Neuronal stem cell (in vitro differentiated cells): ENCODE results near the gene AP5S1.

Source experiments
- DNase-seq: peaks from one replicate; pipeline ENCODE4 v3.0.0-alpha.2; 2013; ENCODE audit warnings: low spot score
- H2AFZ ChIP-seq: one replicate; pipeline ENCODE4 v1.6.1; 2013; ENCODE audit warnings: mild to moderate bottlenecking, low read length, inconsistent platforms
- H2AK5ac ChIP-seq: 2 replicates; pipeline ENCODE4 v1.6.1; 2013; ENCODE audit warnings: low read depth, mild to moderate bottlenecking, inconsistent platforms, low read length, moderate library complexity, mixed read lengths
- H2BK120ac ChIP-seq: 2 replicates; pipeline ENCODE4 v1.6.1; 2013; ENCODE audit warnings: low read depth, mild to moderate bottlenecking, inconsistent platforms, low read length, moderate library complexity, mixed read lengths
- H2BK12ac ChIP-seq: one replicate; pipeline ENCODE4 v1.6.1; 2013; ENCODE audit warnings: low read length, inconsistent platforms
- H2BK15ac ChIP-seq: 2 replicates; pipeline ENCODE4 v1.6.1; 2013; ENCODE audit warnings: mild to moderate bottlenecking, low read length, inconsistent platforms, mixed read lengths
- H2BK5ac ChIP-seq: one replicate; pipeline ENCODE4 v1.6.1; 2013; ENCODE audit warnings: inconsistent platforms, mild to moderate bottlenecking, low read length, moderate library complexity
- H3K14ac ChIP-seq: one replicate; pipeline ENCODE4 v1.6.1; 2013; ENCODE audit warnings: low read length, inconsistent platforms
- H3K18ac ChIP-seq: 2 replicates; pipeline ENCODE4 v1.6.1; 2013; ENCODE audit warnings: low read length, inconsistent platforms
- H3K23ac ChIP-seq: 2 replicates; pipeline ENCODE4 v1.6.1; 2013; ENCODE audit warnings: low read depth, mild to moderate bottlenecking, mixed read lengths, low read length, inconsistent platforms; ENCODE audit not compliant: poor library complexity
- H3K27ac ChIP-seq: replicated peaks from 3 replicates; pipeline ENCODE4 v1.5.1; 2013; ENCODE audit warnings: low read length, inconsistent platforms
- H3K27me3 ChIP-seq, 3 experiments: 2 replicates each; pipeline ENCODE4 v1.6.1; 2013; ENCODE audit warnings: low read length in 3 of 3, mild to moderate bottlenecking in 2 of 3, inconsistent platforms in 1 of 3, low read depth in 1 of 3, mixed read lengths in 1 of 3, moderate library complexity in 1 of 3; ENCODE audit not compliant: control insufficient read depth in 3 of 3, insufficient read depth in 3 of 3
- H3K36me3 ChIP-seq, 2 donors: replicated peaks in 1 of 2; 2 replicates each; pipeline ENCODE4 v1.6.1; 2013; ENCODE audit warnings: low read length in 2 of 2; ENCODE audit not compliant: control insufficient read depth in 2 of 2, insufficient read depth in 2 of 2
- H3K4ac ChIP-seq: 2 replicates; pipeline ENCODE4 v1.6.1; 2013; ENCODE audit warnings: inconsistent platforms, mild to moderate bottlenecking, low read length, moderate library complexity
- H3K4me1 ChIP-seq, 2 donors: 1 replicate in 1 of 2; 2 replicates in 1 of 2; pipeline ENCODE4 v1.6.1; 2013; ENCODE audit warnings: low read length in 2 of 2, low read depth in 1 of 2; ENCODE audit not compliant: control insufficient read depth in 2 of 2, insufficient read depth in 1 of 2
- H3K4me2 ChIP-seq: one replicate; pipeline ENCODE4 v1.6.1; 2013; ENCODE audit warnings: mild to moderate bottlenecking, low read length, inconsistent platforms; ENCODE audit not compliant: insufficient read depth, poor library complexity, severe bottlenecking
- H3K4me3 ChIP-seq, 2 donors: 2 replicates each; pipeline ENCODE4 v1.5.1; 2013; ENCODE audit warnings: low read length in 2 of 2, mild to moderate bottlenecking in 2 of 2, inconsistent platforms in 1 of 2, moderate library complexity in 1 of 2
- H3K79me1 ChIP-seq: one replicate; pipeline ENCODE4 v1.6.1; 2013; ENCODE audit warnings: low read depth, mild to moderate bottlenecking, inconsistent platforms, low read length, moderate library complexity
- H3K9ac ChIP-seq: one replicate; pipeline ENCODE4 v1.6.1; 2013; ENCODE audit warnings: mild to moderate bottlenecking, low read depth, low read length, inconsistent platforms; ENCODE audit not compliant: poor library complexity
- H3K9me3 ChIP-seq, 2 donors: replicated peaks in 1 of 2; 2 replicates each; pipeline versions ENCODE3 to v1.6.1; 2013; ENCODE audit warnings: low read length in 2 of 2, mild to moderate bottlenecking in 2 of 2, inconsistent platforms in 1 of 2, low read depth in 1 of 2, mixed read lengths in 1 of 2, moderate library complexity in 1 of 2; ENCODE audit not compliant: control insufficient read depth in 2 of 2, insufficient read depth in 1 of 2
- H4K8ac ChIP-seq: one replicate; pipeline ENCODE4 v1.6.1; 2013; ENCODE audit warnings: low read depth, mild to moderate bottlenecking, inconsistent platforms, low read length, moderate library complexity
- H4K91ac ChIP-seq: one replicate; pipeline ENCODE4 v1.6.1; 2013; ENCODE audit warnings: low read length, low read depth, mild to moderate bottlenecking, inconsistent platforms; ENCODE audit not compliant: poor library complexity
- WGBS, 2 donors: extraction: QIAGEN DNeasy Blood & Tissue Kit; methylation state at CpG; one replicate each; pipeline ENCODE4 v1.1.7; 2013; ENCODE audit warnings: missing lambda C conversion rate in 2 of 2, mixed read lengths in 1 of 2; ENCODE audit not compliant: insufficient read length in 2 of 2, insufficient replicate concordance in 1 of 2; ENCODE audit errors: extremely low coverage in 2 of 2; 5-methylcytosine and 5-hydroxymethylcytosine counted together

The AP5S1 gene

DNA sequence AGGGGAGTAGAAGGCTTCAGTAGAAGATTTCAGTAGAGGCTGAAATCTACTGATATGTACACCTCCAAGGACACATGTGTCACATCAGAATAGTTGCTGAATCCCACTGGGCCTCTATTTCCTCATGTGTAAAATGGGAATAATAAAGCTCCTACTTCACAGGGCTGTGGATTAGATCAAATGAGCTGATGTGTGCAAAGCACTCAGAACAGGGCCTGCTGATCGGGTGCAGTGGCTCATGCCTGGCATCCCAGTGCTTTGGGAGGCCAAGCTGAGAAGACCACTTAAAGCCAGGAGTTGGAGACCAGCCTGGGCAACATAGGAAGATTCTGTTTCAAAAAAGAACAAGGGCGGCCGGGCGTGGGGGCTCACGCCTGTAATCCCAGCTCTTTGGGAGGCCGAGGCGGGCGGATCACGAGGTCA is 8.1 kb upstream of the AP5S1 start:
- Histone ChIP-seq H3K18ac (no peak overlapping the region), H3K9me3 (no peaks in the 10 kb centered on the region), H4K91ac (no peak overlapping the region), H3K4ac (no peak overlapping the region), H3K79me1 (no peaks in the 10 kb centered on the region), H4K8ac (no peak overlapping the region), H2BK15ac (no peak overlapping the region), H3K27ac (no peak overlapping the region), H3K4me3 (no peak overlapping the region), H3K23ac (no peak overlapping the region), H3K9ac (no peak overlapping the region), H2BK12ac (no peak overlapping the region), H3K36me3 (no peaks in the 10 kb centered on the region), H3K14ac (no peak overlapping the region), H2AFZ (peak overlapping the region; percentile 84), H3K4me1 (peaks cover 7 to 11% of the 10 kb centered on the region in 2 donors), H3K4me2 (no peak overlapping the region), H2BK5ac (no peak overlapping the region), H2AK5ac (no peak overlapping the region), H2BK120ac (no peak overlapping the region), H3K27me3 (no peaks in the 10 kb centered on the region)
- no CpG with 5 or more reads among the region's 9 CpGs for WGBS, 2 donors
- no peak for DNase-seq

DNA sequence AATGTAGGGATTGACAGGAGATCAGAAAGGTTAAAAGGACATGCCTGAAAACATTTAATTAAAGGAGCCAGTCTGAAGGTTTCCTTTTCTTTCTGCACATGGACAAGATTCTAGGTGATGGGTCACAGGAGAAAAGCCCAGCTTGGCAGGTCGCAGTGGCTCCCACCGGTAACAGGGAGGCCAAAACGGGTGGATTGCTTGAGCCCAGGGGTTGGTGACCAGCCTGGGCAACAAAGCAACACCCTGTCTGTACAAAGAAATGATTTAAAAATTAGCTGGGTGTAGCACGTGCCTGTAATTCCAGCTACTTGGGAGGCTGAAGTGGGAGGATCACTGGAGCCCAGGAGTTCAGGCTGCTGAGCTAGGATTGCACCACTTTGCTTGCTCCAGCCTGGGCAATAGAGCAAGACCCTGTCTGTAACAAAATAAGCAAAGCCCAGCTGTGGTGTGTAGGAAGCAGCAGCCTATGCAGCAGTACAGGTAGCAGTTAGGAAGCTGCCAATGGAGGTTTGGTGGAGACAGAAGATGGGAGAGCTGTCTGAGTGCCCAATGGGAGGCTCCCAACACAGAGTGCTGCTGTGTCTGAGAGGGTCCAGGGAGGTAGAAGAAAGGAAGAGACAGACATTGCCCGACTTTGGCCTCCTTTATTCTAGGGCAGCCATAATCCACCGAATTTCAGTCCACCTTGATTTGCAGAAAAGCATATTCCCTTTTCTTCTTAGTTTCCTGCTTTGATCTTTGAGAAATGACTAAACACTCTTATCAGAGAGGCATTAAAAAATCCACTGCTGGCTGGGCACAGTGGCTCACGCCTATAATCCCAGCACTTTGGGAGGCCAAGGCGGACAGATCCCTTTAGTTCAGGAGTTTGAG is 7.1 kb upstream of the AP5S1 start:
- H3K4ac ChIP-seq = no peak overlapping the region
- H2BK120ac ChIP-seq = no peak overlapping the region
- H3K36me3 ChIP-seq = no peaks in the 10 kb centered on the region
- no peak overlapping the region for H4K8ac ChIP-seq
- H3K18ac ChIP-seq = no peak overlapping the region
- no peak overlapping the region for H2AK5ac ChIP-seq
- no peak overlapping the region for H3K4me3 ChIP-seq
- DNase-seq = no peak
- no peaks in the 10 kb centered on the region for H3K79me1 ChIP-seq
- H3K27me3 ChIP-seq = no peaks in the 10 kb centered on the region
- no peak overlapping the region for H2BK12ac ChIP-seq
- no peak overlapping the region for H3K9ac ChIP-seq
- H4K91ac ChIP-seq = no peak overlapping the region
- no peak overlapping the region for H2BK5ac ChIP-seq
- no peak overlapping the region for H2AFZ ChIP-seq
- H3K4me2 ChIP-seq = no peak overlapping the region
- peaks cover 4 to 11% of the 10 kb centered on the region in 2 donors for H3K4me1 ChIP-seq
- H3K27ac ChIP-seq = no peak overlapping the region
- WGBS, 2 donors = no CpG with 5 or more reads among the region's 8 CpGs
- H2BK15ac ChIP-seq = no peak overlapping the region
- H3K14ac ChIP-seq = no peak overlapping the region
- no peak overlapping the region for H3K23ac ChIP-seq
- H3K9me3 ChIP-seq = no peaks in the 10 kb centered on the region

DNA sequence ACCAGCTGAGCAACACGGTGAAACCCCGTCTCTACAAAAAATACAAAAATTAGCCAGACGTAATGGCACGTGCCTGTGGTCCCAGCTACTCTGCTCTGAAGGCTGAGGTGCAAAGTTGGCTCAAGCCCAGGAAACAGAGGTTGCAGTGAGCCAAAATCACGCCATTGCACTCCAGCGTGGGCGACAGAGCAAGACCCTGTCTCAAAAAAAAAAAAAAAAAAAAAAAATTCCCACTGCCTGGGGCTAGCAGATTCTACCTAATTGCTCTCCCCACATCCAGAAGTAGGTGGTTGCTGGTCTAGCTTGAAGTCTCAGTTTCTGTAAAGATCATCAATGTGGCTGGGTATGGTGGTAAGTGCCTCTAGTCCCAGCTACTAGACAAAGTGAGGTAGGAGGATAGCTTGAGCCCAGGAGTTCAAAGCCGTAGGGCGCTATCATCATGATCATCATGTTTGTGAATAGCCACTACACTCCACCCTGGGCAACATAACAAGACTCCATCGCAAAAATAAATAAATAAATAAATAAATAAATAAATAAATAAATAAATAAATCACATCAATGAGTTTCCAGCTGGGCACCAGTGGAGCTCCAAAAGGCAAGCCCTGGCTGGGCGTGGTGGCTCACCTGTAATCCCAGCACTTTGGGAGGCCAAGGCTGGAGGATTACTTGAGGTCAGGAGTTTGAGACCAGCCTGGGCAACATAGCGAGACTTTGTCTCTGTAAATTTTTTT is 6.3 kb upstream of the AP5S1 start:
- Histone ChIP-seq H2BK12ac (no peak overlapping the region), H3K4me3 (no peak overlapping the region), H4K8ac (no peak overlapping the region), H4K91ac (no peak overlapping the region), H3K4me2 (no peak overlapping the region), H3K9me3 (no peaks in the 10 kb centered on the region), H3K14ac (no peak overlapping the region), H3K9ac (no peak overlapping the region), H2BK120ac (no peak overlapping the region), H2BK5ac (no peak overlapping the region), H2AK5ac (no peak overlapping the region), H3K36me3 (no peaks in the 10 kb centered on the region), H3K27me3 (no peaks in the 10 kb centered on the region), H3K27ac (no peak overlapping the region), H3K79me1 (no peaks in the 10 kb centered on the region), H3K4ac (no peak overlapping the region), H2BK15ac (no peak overlapping the region), H3K18ac (no peak overlapping the region), H2AFZ (no peak overlapping the region), H3K4me1 (peaks cover 4 to 11% of the 10 kb centered on the region in 2 donors), H3K23ac (no peak overlapping the region)
- WGBS, 2 donors = no CpG with 5 or more reads among the region's 12 CpGs
- DNase-seq = no peak

DNA sequence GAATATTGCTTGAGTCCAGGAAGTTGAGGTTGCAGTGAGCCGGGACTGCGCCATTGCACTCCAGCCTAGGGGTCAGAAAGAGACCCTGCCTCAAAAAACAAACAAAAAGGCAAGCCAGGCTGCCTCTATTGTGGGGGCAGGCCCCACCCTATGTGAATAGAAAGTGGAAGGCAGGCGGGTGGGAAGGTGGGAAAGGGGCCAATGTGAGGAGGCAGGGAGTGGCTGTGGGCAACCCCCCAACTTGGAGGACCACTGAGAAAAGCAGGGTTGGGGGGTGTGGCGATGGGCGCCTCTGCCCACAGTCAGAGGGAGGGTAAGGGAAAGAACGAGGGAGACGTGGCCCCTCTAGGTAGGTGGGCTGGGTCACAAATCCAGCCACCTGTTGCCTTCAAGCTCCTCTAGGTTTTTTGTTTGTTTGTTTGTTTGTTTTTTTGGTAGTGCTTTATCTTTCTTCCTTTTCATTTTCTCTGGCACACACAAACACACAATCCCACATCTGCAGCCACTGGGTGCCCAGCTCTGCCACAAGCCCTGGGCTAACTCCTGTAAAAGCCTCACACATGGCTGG is 5.3 kb upstream of the AP5S1 start:
- Histone ChIP-seq H2BK15ac (no peak overlapping the region), H3K36me3 (no peaks in the 10 kb centered on the region), H3K9ac (no peak overlapping the region), H2BK5ac (no peak overlapping the region), H3K27ac (no peak overlapping the region), H2AFZ (no peak overlapping the region), H3K4ac (no peak overlapping the region), H3K4me1 (peaks cover 7 to 13% of the 10 kb centered on the region in 2 donors), H3K4me3 (no peak overlapping the region), H3K9me3 (no peaks in the 10 kb centered on the region), H3K14ac (no peak overlapping the region), H3K4me2 (no peak overlapping the region), H2AK5ac (peak overlapping the region; percentile 32), H3K27me3 (no peaks in the 10 kb centered on the region), H4K91ac (no peak overlapping the region), H2BK12ac (no peak overlapping the region), H2BK120ac (no peak overlapping the region), H3K79me1 (no peaks in the 10 kb centered on the region), H3K23ac (no peak overlapping the region), H3K18ac (no peak overlapping the region), H4K8ac (no peak overlapping the region)
- no peak for DNase-seq
- WGBS, 2 donors = no CpG with 5 or more reads among the region's 7 CpGs
